GM23338 (cell line): ENCODE measurements around the gene NOL12.

Source experiments
- CREB1 ChIP-seq: fragments of 250-450 bp; sonication (Bioruptor Pico); IDR thresholded peaks from 2 replicates; pipeline ENCODE4 v1.5.0; 2020; ENCODE audit warnings: low read depth, mild to moderate bottlenecking, moderate library complexity
- EZH2 ChIP-seq: fragments of 200-600 bp; sonication (generic); IDR thresholded peaks from one replicate; pipeline ENCODE4 v1.8.0; 2017; ENCODE audit warnings: antibody characterized with exemption, mild to moderate bottlenecking, low read depth; ENCODE audit not compliant: unreplicated experiment
- EZH2phosphoT487 ChIP-seq: fragments of 200-600 bp; sonication (generic); IDR thresholded peaks from one replicate; pipeline ENCODE4 v1.8.1; 2018; ENCODE audit warnings: antibody characterized with exemption; ENCODE audit not compliant: unreplicated experiment
- JUNB ChIP-seq: IDR thresholded peaks from one replicate; pipeline ENCODE4 v1.6.1; 2016; ENCODE audit warnings: antibody characterized with exemption; ENCODE audit not compliant: unreplicated experiment
- NANOG ChIP-seq: IDR thresholded peaks from 2 replicates; pipeline ENCODE4 v1.6.1; 2016; ENCODE audit warnings: antibody characterized with exemption, borderline replicate concordance
- POLR2AphosphoS5 ChIP-seq: IDR thresholded peaks from 2 replicates; pipeline ENCODE4 v1.6.1; 2016; ENCODE audit warnings: antibody characterized with exemption, low read depth
- REST ChIP-seq: IDR thresholded peaks from one replicate; pipeline ENCODE4 v1.6.1; 2018; ENCODE audit warnings: antibody characterized with exemption; ENCODE audit not compliant: unreplicated experiment
- STAT1 ChIP-seq: IDR thresholded peaks from one replicate; pipeline ENCODE4 v1.6.1; 2016; ENCODE audit warnings: antibody characterized with exemption; ENCODE audit not compliant: unreplicated experiment
- ZNF114 ChIP-seq: fragments of 250-450 bp; sonication (Bioruptor Pico); IDR thresholded peaks from 2 replicates; pipeline ENCODE4 v1.5.0; 2020; ENCODE audit warnings: mild to moderate bottlenecking, moderate library complexity
- ZNF331 ChIP-seq: fragments of 250-450 bp; sonication (Bioruptor Pico); IDR thresholded peaks from 2 replicates; pipeline ENCODE4 v1.5.0; 2020; ENCODE audit warnings: low read depth, mild to moderate bottlenecking, moderate library complexity
- TF ChIP-seq, protein P1 (sequence below), 2 experiments: fragments of 200-600 bp in 1 of 2; sonication (generic) in 1 of 2; conservative IDR thresholded peaks; 2 replicates each; pipeline versions ENCODE4 v1.5.1 to v1.6.1; 2016 to 2017; ENCODE audit warnings: antibody characterized with exemption in 2 of 2, low read depth in 2 of 2, mild to moderate bottlenecking in 2 of 2, moderate library complexity in 1 of 2

GRCh38 chr22:37658133-37659065, 27.7 kb upstream of the NOL12 start, which contains the start of gene PDXP:
- TF ChIP-seq CREB1 (CRISPR knock-in tag) (peak; percentile 90), EZH2phosphoT487 (no peak), EZH2 (no peak), POLR2AphosphoS5 (peak; percentile 76), REST (no peak), NANOG (no peak), JUNB (no peak), ZNF331 (CRISPR knock-in tag) (no peak), ZNF114 (CRISPR knock-in tag) (no peak), STAT1 (no peak)
- TF ChIP-seq, protein P1, sequence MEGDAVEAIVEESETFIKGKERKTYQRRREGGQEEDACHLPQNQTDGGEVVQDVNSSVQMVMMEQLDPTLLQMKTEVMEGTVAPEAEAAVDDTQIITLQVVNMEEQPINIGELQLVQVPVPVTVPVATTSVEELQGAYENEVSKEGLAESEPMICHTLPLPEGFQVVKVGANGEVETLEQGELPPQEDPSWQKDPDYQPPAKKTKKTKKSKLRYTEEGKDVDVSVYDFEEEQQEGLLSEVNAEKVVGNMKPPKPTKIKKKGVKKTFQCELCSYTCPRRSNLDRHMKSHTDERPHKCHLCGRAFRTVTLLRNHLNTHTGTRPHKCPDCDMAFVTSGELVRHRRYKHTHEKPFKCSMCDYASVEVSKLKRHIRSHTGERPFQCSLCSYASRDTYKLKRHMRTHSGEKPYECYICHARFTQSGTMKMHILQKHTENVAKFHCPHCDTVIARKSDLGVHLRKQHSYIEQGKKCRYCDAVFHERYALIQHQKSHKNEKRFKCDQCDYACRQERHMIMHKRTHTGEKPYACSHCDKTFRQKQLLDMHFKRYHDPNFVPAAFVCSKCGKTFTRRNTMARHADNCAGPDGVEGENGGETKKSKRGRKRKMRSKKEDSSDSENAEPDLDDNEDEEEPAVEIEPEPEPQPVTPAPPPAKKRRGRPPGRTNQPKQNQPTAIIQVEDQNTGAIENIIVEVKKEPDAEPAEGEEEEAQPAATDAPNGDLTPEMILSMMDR (conservative IDR thresholded peaks at IDR 0.05; ENCODE audit: low read depth in 2 of 2): no peak
